Tibial artery (tissue), 4 donors: Measurements from ENCODE around the gene MGST3.

Experiments
- DNase-seq, 2 donors: peaks; one replicate each; pipeline ENCODE4 v3.0.0-alpha.2; 2019
- H3K27ac ChIP-seq, 2 donors: fragments of 200-600 bp; sonication (generic) in 1 of 2; 1 replicate in 1 of 2; 2 replicates in 1 of 2; pipeline ENCODE4 v1.5.1; 2018 to 2019; ENCODE audit warnings: mild to moderate bottlenecking in 1 of 2
- H3K27me3 ChIP-seq, 2 donors: fragments of 200-600 bp; sonication (generic) in 1 of 2; one replicate each; pipeline versions ENCODE4 v1.5.1 to v1.6.0; 2016 to 2019
- H3K36me3 ChIP-seq, 3 donors: fragments of 200-600 bp; sonication (generic) in 2 of 3; one replicate each; pipeline ENCODE4 v1.5.1; 2016 to 2019; ENCODE audit warnings: mild to moderate bottlenecking in 2 of 3
- H3K4me1 ChIP-seq, 4 donors: fragments of 200-600 bp; sonication (generic) in 2 of 4; 1 replicate in 3 of 4; 2 replicates in 1 of 4; pipeline ENCODE4 v1.5.1; 2016 to 2019
- H3K4me3 ChIP-seq, 2 donors: fragments of 200-600 bp; sonication (generic) in 1 of 2; 1 replicate in 1 of 2; 2 replicates in 1 of 2; pipeline ENCODE4 v1.5.1; 2018 to 2019; ENCODE audit warnings: mild to moderate bottlenecking in 2 of 2
- H3K9me3 ChIP-seq, 3 donors: fragments of 200-600 bp; sonication (generic) in 1 of 3; one replicate each; pipeline ENCODE4 v1.5.1; 2016 to 2019
- intact Hi-C: fragments of 100-400 bp; cut with DNase I; formaldehyde crosslinking; loops from one replicate; pipeline ENCODE4 v1.15.0; 2023; ENCODE audit warnings: low total_unique reads
- TF ChIP-seq, protein P1 (sequence below), 2 experiments: fragments of 200-600 bp in 1 of 2; fragments of 450-650 bp in 1 of 2; IDR thresholded peaks; one replicate each; pipeline ENCODE4 v1.5.1; 2017 to 2019; ENCODE audit warnings: antibody characterized with exemption in 2 of 2, mild to moderate bottlenecking in 1 of 2, moderate library complexity in 1 of 2

The MGST3 gene

DNA sequence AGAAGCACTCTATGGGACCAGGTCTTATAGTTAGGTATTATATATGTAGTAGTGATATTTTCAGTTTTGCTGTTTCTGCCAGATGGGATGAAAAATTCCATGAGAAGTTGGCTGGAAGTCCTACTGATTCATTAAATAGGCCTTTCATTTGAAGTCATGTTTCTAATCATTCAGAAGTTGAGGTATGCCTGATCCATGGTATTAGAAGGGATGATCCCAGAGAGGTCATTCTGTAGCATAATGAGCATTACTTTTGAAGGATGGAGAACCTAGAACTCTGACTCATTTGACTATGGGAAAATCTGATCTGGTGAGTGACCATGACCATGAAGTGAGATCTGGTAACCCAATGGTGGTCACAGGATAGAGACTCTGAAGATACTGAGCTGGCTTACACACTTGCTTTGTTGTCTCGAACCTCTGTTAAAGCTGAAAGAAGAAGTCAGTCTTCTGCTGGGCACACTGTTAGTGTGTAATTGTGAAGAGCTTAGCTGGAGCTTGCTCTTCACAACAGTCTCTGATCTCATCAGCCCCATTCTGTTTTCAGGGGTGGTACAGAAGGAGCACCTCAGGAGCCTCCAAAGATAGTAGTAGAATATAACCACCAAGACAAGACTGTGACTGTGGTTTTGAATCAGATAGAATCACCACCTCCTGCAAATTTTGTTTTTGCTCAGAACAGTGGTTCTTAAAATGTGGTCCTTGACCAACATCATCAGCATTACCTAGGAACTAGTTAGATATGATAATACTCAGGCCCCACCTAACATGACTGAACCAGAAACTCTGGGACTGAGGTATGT lies 9.0 kb downstream of the MGST3 start:
- peaks cover 0 to 88% (median 43%) of the 10 kb centered on the region in 4 donors for H3K4me1 ChIP-seq

DNA sequence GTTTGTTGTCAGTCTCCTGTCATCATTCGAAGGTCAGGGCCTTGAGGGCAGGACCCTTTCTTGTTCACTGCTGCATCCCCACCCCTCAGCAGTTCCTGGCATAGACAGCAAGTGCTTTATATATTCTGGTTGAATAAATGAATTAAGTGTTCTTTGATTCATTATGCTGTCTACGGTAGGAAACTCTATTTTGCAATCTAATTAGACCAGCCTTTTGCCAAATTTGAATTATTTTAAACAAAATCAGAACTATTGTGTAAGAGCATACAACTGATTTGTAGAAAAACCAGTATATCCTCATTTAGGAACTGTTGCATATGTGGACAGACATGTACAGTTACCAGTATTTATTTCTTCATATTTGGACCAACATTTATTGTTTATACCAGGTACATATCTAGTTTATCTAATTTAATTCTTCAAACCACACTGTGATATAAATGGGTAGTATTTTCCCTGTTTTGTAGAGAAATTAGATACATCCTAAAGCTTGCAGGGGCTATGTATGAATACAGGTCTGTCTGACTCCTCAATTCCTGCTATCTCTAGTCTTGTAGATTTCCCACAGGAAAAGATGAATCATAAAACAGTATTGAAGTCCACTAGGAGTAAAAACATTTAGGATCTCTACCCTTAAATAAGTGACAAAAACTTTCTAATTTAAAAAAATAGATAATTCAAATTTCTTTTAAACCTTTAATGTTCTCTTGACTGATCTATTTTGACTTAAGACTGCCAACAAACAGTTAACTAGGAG lies 10.4 kb downstream of the MGST3 start:
- TF ChIP-seq, protein P1, sequence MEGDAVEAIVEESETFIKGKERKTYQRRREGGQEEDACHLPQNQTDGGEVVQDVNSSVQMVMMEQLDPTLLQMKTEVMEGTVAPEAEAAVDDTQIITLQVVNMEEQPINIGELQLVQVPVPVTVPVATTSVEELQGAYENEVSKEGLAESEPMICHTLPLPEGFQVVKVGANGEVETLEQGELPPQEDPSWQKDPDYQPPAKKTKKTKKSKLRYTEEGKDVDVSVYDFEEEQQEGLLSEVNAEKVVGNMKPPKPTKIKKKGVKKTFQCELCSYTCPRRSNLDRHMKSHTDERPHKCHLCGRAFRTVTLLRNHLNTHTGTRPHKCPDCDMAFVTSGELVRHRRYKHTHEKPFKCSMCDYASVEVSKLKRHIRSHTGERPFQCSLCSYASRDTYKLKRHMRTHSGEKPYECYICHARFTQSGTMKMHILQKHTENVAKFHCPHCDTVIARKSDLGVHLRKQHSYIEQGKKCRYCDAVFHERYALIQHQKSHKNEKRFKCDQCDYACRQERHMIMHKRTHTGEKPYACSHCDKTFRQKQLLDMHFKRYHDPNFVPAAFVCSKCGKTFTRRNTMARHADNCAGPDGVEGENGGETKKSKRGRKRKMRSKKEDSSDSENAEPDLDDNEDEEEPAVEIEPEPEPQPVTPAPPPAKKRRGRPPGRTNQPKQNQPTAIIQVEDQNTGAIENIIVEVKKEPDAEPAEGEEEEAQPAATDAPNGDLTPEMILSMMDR (IDR thresholded peaks at IDR 0.05): no peak
- no peaks in the 10 kb centered on the region for H3K27me3 ChIP-seq
- H3K9me3 ChIP-seq: no peaks in the 10 kb centered on the region
- DNase-seq: no peak
- no peak overlapping the region for H3K27ac ChIP-seq
- no peak overlapping the region for H3K4me3 ChIP-seq
- H3K4me1 ChIP-seq: peaks cover 0 to 87% (median 33%) of the 10 kb centered on the region in 4 donors
- intact Hi-C loops: no loop called here
- no peaks in the 10 kb centered on the region for H3K36me3 ChIP-seq

More for the DNA sequence above, 9.0 kb downstream of the MGST3 start:
- no peaks in the 10 kb centered on the region for H3K9me3 ChIP-seq
- TF ChIP-seq, protein P1 (IDR thresholded peaks at IDR 0.05): no peak
- no peak overlapping the region for H3K4me3 ChIP-seq
- intact Hi-C loops: loop anchor here (10.0 kb wide), 2 partner anchors 125 to 195 kb away; partner anchors contain the start of gene TMCO1
- H3K36me3 ChIP-seq: no peaks in the 10 kb centered on the region
- H3K27me3 ChIP-seq: no peaks in the 10 kb centered on the region
- no peak overlapping the region for H3K27ac ChIP-seq
- no peak for DNase-seq

DNA sequence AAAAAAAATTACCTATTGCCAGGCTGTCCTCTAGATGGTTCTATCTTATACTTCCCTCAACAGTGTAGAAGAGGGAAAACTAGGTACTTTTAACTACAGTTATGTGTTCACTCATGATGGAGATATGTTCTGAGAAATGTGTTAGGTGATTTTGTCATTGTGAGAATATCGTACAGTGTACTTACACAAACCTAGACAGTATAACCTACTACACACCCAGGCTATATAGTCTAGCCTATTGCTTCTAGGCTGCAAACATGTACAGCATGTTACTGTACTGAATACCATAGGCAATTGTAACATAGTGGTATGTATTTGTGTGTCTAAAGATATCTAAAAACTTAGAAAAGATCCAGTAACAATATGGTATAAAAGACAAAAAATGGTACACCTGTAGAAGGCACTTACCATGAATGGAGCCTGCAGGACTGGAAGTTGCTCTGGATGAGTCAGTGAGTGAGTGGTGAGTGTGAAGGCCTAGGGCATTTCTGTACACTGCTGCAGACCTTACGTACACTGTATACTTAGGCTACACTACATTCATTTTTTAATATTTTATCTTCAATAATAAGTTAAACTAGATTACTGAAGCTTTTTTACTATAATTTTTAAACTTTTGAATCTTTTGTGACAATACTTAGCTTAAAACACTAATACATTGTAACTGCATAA lies 13.2 kb downstream of the MGST3 start:
- Histone ChIP-seq H3K4me1 (peaks cover 0 to 77% (median 27%) of the 10 kb centered on the region in 4 donors), H3K36me3 (peaks cover 0 to 4% (median 2%) of the 10 kb centered on the region in 3 donors), H3K4me3 (no peak overlapping the region), H3K9me3 (no peaks in the 10 kb centered on the region), H3K27me3 (no peaks in the 10 kb centered on the region), H3K27ac (no peak overlapping the region)
- TF ChIP-seq, protein P1 (IDR thresholded peaks at IDR 0.05): no peak
- DNase-seq: no peak
- intact Hi-C loops: no loop called here

DNA sequence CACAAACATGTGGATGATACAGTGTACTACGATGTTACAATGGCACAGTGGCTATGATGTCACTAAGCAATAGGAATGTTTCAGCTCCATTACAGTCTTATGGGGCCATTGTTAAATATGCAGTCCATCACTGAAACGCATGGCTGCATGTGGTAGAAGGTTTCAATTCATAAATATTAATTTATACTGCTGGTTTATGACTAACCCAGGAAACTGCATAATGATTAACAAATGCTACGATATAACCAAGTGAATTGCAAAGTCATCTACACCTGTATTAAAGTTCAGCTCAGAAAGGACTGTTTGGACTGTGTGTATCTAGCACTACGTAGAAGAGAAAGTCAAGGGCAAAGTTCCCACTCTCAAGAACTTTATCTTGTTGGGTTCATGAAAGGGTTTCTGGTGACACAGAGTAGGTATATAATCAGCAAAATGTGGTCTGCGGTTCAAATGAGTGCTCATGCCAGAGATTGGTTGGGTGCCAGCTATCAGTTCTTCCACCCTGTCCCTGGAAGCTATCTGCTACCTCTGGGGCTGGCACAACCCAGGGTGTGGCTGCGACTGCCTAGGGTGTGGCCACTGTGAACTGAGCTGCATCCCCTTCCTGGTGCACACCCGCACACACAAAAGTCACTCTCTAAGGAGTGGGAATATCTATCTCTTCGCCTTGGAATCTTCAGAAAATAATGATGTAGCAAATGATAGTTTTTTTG lies 14.8 kb downstream of the MGST3 start:
- H3K9me3 ChIP-seq: no peaks in the 10 kb centered on the region
- H3K4me3 ChIP-seq: no peak overlapping the region
- TF ChIP-seq, protein P1 (IDR thresholded peaks at IDR 0.05): no peak
- no peak for DNase-seq
- intact Hi-C loops: no loop called here
- no peaks in the 10 kb centered on the region for H3K27me3 ChIP-seq
- peaks cover 3 to 15% (median 14%) of the 10 kb centered on the region in 3 donors for H3K36me3 ChIP-seq
- peaks cover 0 to 61% (median 21%) of the 10 kb centered on the region in 4 donors for H3K4me1 ChIP-seq
- no peak overlapping the region for H3K27ac ChIP-seq

DNA sequence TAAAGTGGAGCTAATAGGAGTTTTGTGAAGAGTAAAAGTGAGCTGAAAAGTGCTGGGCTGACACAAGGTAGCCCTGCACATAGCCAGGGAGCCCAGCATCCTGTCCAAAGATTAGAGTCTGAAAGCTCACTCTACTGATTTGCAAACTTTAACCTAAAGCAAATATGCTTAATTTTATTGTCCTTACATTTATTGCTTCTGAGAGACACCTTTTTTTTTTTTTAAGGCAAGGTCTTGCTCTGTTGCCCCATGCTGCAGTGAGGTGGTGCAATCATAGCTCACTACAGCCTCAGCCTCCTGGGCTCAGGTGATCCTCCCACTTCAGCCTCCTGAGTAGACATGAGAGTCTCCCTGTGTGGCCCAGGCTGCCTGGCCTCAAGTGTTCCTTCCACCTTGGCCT lies 16.5 kb downstream of the MGST3 start:
- peaks cover 11 to 32% (median 31%) of the 10 kb centered on the region in 3 donors for H3K36me3 ChIP-seq
- no peak overlapping the region for H3K4me3 ChIP-seq
- H3K27me3 ChIP-seq: no peaks in the 10 kb centered on the region
- intact Hi-C loops: no loop called here
- no peaks in the 10 kb centered on the region for H3K9me3 ChIP-seq
- no peak overlapping the region for H3K27ac ChIP-seq
- peaks cover 0 to 45% (median 16%) of the 10 kb centered on the region in 4 donors for H3K4me1 ChIP-seq
- DNase-seq: no peak
- TF ChIP-seq, protein P1 (IDR thresholded peaks at IDR 0.05): no peak
